NCI-H82 (cell line): Measurements from ENCODE around the gene PLXDC2.
"Not testable (repeated sequence)": the region's sequence is repeated elsewhere in the genome, so short reads cannot be mapped to it uniquely, and the experiment has no call there.

Experiments used
- DNase-seq: peaks from one replicate; lab custom pipeline; 2025; lab: John Stamatoyannopoulos, UW

PLXDC2 gene

GRCh38 chr10:19979628-19980027, 163.4 kb downstream of the PLXDC2 start:
- no peak for DNase-seq

GRCh38 chr10:19983880-19984565, 167.8 kb downstream of the PLXDC2 start:
- no peak for DNase-seq

GRCh38 chr10:19985745-19986144, 169.5 kb downstream of the PLXDC2 start:
- DNase-seq: no peak

GRCh38 chr10:19986591-19986990, 170.4 kb downstream of the PLXDC2 start:
- no peak for DNase-seq

- no peak for DNase-seq
Measured at GRCh38 chr10:19987931-19988330, 171.7 kb downstream of the PLXDC2 start.

- DNase-seq: no peak
Measured at GRCh38 chr10:19993714-19994315, 177.6 kb downstream of the PLXDC2 start.

- no peak for DNase-seq
Measured at GRCh38 chr10:19998482-19998881, 182.2 kb downstream of the PLXDC2 start.

- DNase-seq: no peak
Measured at GRCh38 chr10:19999431-19999830, 183.2 kb downstream of the PLXDC2 start.

- DNase-seq: not testable (repeated sequence)
Measured at GRCh38 chr10:20002026-20002425, 185.8 kb downstream of the PLXDC2 start.

- DNase-seq: no peak
Measured at GRCh38 chr10:20002657-20003056, 186.4 kb downstream of the PLXDC2 start.

GRCh38 chr10:20004087-20004523, 187.9 kb downstream of the PLXDC2 start:
- no peak for DNase-seq

- no peak for DNase-seq
Measured at GRCh38 chr10:20005638-20006037, 189.4 kb downstream of the PLXDC2 start.

GRCh38 chr10:20006169-20006870, 190.1 kb downstream of the PLXDC2 start:
- no peak for DNase-seq

- DNase-seq: no peak
Measured at GRCh38 chr10:20007426-20007825, 191.2 kb downstream of the PLXDC2 start.

- DNase-seq: no peak
Measured at GRCh38 chr10:20013991-20014750, 197.9 kb downstream of the PLXDC2 start.

- no peak for DNase-seq
Measured at GRCh38 chr10:20017961-20018360, 201.7 kb downstream of the PLXDC2 start.

- DNase-seq: no peak
Measured at GRCh38 chr10:20020677-20021076, 204.4 kb downstream of the PLXDC2 start.

GRCh38 chr10:20029523-20029922, 213.3 kb downstream of the PLXDC2 start:
- DNase-seq: no peak

GRCh38 chr10:20033476-20033875, 217.2 kb downstream of the PLXDC2 start:
- DNase-seq: no peak

- no peak for DNase-seq
Measured at GRCh38 chr10:20034732-20035131, 218.5 kb downstream of the PLXDC2 start.

GRCh38 chr10:20040012-20040411, 223.8 kb downstream of the PLXDC2 start:
- DNase-seq: no peak

- DNase-seq: no peak
Measured at GRCh38 chr10:20041931-20042330, 225.7 kb downstream of the PLXDC2 start.
